ENCODE results near the gene MFNG. TPM values are rescaled to one million over a fixed set of nuclear protein-coding genes. Genes with fewer than 3 reads are reported as not detected.

The MFNG gene
- total and polyA plus RNA-seq, 2 experiments from 2014 or later, result 3.3 TPM

GRCh38 chr22:37511395-37512104, 25.4 kb upstream of the MFNG start:
- no peaks in the 10 kb centered on the region for H3K9me3 ChIP-seq (ENCODE audit: low read depth)
- 91% methylated on average over 5 of the region's 6 CpGs for WGBS (ENCODE audit: low lambda C conversion rate, missing lambda C conversion rate)
- no peaks in the 10 kb centered on the region for H3K9me2 ChIP-seq (replicated peaks; ENCODE audit: insufficient read depth)
- H3K4me2 ChIP-seq, result peak overlapping the region; percentile 67
- peaks cover 20% of the 10 kb centered on the region for H3K79me2 ChIP-seq
- TF ChIP-seq, protein P1, sequence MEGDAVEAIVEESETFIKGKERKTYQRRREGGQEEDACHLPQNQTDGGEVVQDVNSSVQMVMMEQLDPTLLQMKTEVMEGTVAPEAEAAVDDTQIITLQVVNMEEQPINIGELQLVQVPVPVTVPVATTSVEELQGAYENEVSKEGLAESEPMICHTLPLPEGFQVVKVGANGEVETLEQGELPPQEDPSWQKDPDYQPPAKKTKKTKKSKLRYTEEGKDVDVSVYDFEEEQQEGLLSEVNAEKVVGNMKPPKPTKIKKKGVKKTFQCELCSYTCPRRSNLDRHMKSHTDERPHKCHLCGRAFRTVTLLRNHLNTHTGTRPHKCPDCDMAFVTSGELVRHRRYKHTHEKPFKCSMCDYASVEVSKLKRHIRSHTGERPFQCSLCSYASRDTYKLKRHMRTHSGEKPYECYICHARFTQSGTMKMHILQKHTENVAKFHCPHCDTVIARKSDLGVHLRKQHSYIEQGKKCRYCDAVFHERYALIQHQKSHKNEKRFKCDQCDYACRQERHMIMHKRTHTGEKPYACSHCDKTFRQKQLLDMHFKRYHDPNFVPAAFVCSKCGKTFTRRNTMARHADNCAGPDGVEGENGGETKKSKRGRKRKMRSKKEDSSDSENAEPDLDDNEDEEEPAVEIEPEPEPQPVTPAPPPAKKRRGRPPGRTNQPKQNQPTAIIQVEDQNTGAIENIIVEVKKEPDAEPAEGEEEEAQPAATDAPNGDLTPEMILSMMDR (IDR thresholded peaks at IDR 0.05; ENCODE audit: poor library complexity), result no peak
- no peak for TF ChIP-seq EZH2phosphoT487 (IDR thresholded peaks at IDR 0.05; ENCODE audit: low read depth, severe bottlenecking, unreplicated experiment)
- no peak for TF ChIP-seq EZH2 (IDR thresholded peaks at IDR 0.05; ENCODE audit: borderline replicate concordance)
- no peaks in the 10 kb centered on the region for H4K20me1 ChIP-seq (ENCODE audit: insufficient read depth, poor library complexity, severe bottlenecking)
- H3K27ac ChIP-seq, result peak overlapping the region; percentile 99
- no peak for DNase-seq (ENCODE audit: low spot score)
- H3K36me3 ChIP-seq (replicated peaks; ENCODE audit: insufficient read depth, low read depth), result no peaks in the 10 kb centered on the region
- no peak overlapping the region for H3K4me3 ChIP-seq
- no peaks in the 10 kb centered on the region for H3K27me3 ChIP-seq
- peaks cover 46% of the 10 kb centered on the region for H3K4me1 ChIP-seq (ENCODE audit: insufficient read depth)
- no peak overlapping the region for H2AFZ ChIP-seq

DNA sequence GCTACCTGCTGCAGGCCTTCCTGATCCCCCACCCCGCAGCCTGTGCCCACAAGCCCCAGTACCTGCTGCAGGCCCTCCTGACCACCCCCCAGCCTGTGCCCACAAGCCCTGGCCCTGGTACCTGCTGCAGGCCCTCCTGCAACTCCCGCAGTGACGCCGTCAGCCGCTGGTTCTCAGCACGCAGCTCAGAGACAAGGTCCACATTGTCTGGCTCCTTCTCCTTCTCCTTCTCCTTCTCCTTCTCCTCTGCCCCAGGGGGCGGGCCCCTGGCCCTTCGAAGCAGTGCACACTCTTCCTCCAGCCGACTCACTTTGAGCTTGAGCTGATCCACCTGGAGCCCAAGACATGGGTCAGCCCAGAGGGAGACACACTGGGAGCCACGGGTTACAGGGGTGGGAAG, 23.9 kb upstream of the MFNG start:
- no peak for DNase-seq (ENCODE audit: low spot score)
- Histone ChIP-seq H3K9me2 (replicated peaks; ENCODE audit: insufficient read depth) (no peaks in the 10 kb centered on the region), H2AFZ (no peak overlapping the region), H3K9me3 (ENCODE audit: low read depth) (no peaks in the 10 kb centered on the region), H3K79me2 (peaks cover 11% of the 10 kb centered on the region), H3K4me3 (no peak overlapping the region), H3K27me3 (no peaks in the 10 kb centered on the region), H3K36me3 (replicated peaks; ENCODE audit: insufficient read depth, low read depth) (no peaks in the 10 kb centered on the region), H3K27ac (peak overlapping the region; percentile 99), H3K4me2 (no peak overlapping the region), H4K20me1 (ENCODE audit: insufficient read depth, poor library complexity, severe bottlenecking) (no peaks in the 10 kb centered on the region), H3K4me1 (ENCODE audit: insufficient read depth) (peaks cover 46% of the 10 kb centered on the region)
- WGBS (ENCODE audit: low lambda C conversion rate, missing lambda C conversion rate), result 82% methylated on average over 10 of the region's 10 CpGs
- TF ChIP-seq, protein P1 (IDR thresholded peaks at IDR 0.05; ENCODE audit: poor library complexity), result no peak
- TF ChIP-seq EZH2phosphoT487 (IDR thresholded peaks at IDR 0.05; ENCODE audit: low read depth, severe bottlenecking, unreplicated experiment), result no peak
- TF ChIP-seq EZH2 (IDR thresholded peaks at IDR 0.05; ENCODE audit: borderline replicate concordance), result no peak

DNA sequence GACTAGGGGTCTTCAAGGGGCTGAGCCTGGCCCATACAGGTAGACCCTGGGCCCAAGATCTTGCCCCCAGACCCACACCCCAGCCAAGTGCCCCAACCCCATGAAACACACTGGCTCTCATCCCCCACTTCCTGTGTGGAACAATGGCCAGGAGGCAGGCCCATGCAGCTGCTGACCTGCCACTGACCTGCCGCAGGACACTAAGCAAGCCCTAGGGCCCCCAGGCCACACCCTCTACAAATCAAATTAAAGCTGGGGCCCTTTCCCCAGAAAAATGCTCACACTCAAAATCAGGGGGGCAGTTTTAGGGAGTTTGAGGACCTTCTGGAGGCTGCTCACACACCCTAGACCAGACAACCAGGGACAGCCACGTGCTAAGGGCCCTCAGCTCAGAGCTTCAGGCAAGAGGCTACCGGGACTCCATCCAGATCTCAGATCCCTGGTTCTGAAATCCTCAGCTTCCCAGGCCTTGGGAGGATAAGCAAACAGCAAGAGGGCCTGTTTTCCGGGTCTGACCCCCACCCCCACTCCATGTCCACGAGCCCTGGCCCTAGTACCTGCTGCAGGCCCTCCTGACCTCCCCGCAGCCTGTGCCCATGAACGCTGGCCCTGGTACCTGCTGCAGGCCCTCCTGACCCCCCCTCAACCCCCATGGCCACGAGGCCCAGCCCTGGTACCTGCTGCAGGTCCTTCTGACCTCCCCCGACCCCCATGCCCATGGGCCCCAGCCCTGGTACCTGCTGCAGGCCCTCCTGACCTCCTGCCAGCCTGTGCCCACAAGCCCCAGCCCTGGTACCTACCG, 23.1 kb upstream of the MFNG start:
- H3K9me3 ChIP-seq (ENCODE audit: low read depth), result no peaks in the 10 kb centered on the region
- H3K79me2 ChIP-seq, result peaks cover 6% of the 10 kb centered on the region
- no peak for DNase-seq (ENCODE audit: low spot score)
- no peaks in the 10 kb centered on the region for H3K27me3 ChIP-seq
- H3K27ac ChIP-seq, result peak overlapping the region; percentile 80
- H3K36me3 ChIP-seq (replicated peaks; ENCODE audit: insufficient read depth, low read depth), result no peaks in the 10 kb centered on the region
- H3K4me1 ChIP-seq (ENCODE audit: insufficient read depth), result peaks cover 51% of the 10 kb centered on the region
- peak overlapping the region; percentile 53 for H3K4me2 ChIP-seq
- no peak for TF ChIP-seq EZH2phosphoT487 (IDR thresholded peaks at IDR 0.05; ENCODE audit: low read depth, severe bottlenecking, unreplicated experiment)
- no peak for TF ChIP-seq EZH2 (IDR thresholded peaks at IDR 0.05; ENCODE audit: borderline replicate concordance)
- TF ChIP-seq, protein P1 (IDR thresholded peaks at IDR 0.05; ENCODE audit: poor library complexity), result no peak
- no peaks in the 10 kb centered on the region for H3K9me2 ChIP-seq (replicated peaks; ENCODE audit: insufficient read depth)
- no peaks in the 10 kb centered on the region for H4K20me1 ChIP-seq (ENCODE audit: insufficient read depth, poor library complexity, severe bottlenecking)
- no peak overlapping the region for H3K4me3 ChIP-seq
- no peak overlapping the region for H2AFZ ChIP-seq
- WGBS (ENCODE audit: low lambda C conversion rate, missing lambda C conversion rate), result 48% methylated on average over 4 of the region's 10 CpGs

All from hepatocyte (in vitro differentiated cells).